ENCODE results near the gene CMSS1. TPM values are rescaled to one million over a fixed set of nuclear protein-coding genes. Genes with fewer than 3 reads are reported as not detected.

CMSS1 gene
- total and polyA plus RNA-seq, 11 donors, result 13.5 to 48.4 (median 34.8) TPM

DNA sequence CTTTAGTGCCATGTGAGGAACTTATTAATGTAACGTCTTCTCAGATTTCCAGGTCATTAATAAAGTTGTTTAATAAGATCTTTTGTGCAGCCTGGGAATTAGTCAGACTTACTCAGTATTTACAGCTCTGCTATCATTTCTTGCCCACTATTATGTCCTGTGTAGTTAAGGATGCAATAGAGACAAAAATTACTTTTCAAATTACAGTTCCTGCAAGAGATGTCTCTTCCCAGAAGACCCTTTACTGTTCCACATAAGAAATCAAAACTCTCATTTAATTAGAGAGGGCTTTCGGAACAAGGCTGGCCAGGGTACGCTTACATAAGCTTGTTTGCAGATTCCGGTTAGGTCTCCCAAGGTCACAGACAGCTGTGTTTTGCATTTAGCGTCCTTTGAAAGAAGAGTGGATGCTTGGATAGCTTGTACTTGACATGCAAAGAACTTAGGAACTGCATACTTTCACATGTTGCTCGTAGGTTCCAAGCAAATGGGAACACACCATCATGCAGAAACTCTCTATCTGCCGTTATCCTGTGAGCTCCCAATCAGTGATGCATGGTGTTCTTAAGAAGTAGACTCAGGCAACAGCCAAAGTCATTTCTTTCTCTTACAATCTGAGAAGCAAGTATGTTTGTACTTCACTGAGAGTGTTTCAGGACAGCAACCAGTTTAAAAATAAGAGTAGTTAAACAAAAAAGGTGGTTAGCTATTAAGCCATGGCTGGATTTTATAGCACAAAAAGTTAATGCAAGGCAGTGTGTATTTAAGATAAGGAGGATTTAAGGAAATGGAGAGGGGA lies 259.3 kb downstream of the CMSS1 start:
- TF ChIP-seq POLR2A (IDR thresholded peaks at IDR 0.05), result no peak
- TF ChIP-seq, protein P1, sequence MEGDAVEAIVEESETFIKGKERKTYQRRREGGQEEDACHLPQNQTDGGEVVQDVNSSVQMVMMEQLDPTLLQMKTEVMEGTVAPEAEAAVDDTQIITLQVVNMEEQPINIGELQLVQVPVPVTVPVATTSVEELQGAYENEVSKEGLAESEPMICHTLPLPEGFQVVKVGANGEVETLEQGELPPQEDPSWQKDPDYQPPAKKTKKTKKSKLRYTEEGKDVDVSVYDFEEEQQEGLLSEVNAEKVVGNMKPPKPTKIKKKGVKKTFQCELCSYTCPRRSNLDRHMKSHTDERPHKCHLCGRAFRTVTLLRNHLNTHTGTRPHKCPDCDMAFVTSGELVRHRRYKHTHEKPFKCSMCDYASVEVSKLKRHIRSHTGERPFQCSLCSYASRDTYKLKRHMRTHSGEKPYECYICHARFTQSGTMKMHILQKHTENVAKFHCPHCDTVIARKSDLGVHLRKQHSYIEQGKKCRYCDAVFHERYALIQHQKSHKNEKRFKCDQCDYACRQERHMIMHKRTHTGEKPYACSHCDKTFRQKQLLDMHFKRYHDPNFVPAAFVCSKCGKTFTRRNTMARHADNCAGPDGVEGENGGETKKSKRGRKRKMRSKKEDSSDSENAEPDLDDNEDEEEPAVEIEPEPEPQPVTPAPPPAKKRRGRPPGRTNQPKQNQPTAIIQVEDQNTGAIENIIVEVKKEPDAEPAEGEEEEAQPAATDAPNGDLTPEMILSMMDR (IDR thresholded peaks at IDR 0.05), result no peak
- DNase-seq, result peak in 1 of 5 donors; percentile 31
- intact Hi-C loops (cut with DNase I), result loop anchor here in 5 of 10 donors (5.0 to 10.0 kb wide), 4 partner anchors 35 to 108 kb away; partner anchors contain the start of gene FILIP1L (in 1 of the 5)
- no peak overlapping the region for H3K4me3 ChIP-seq
- peaks cover 0 to 56% (median 46%) of the 10 kb centered on the region in 12 donors for H3K4me1 ChIP-seq
- peak overlapping the region; percentile 29 to 87 (median 58) for H3K27ac ChIP-seq
- no peaks in the 10 kb centered on the region for H3K9me3 ChIP-seq
- WGBS, 4 donors, result 20 to 30% (median 26%) methylated on average over 7 of the region's 7 CpGs
- peak; percentile 66 to 76 (median 70) for ATAC-seq
- no peaks in the 10 kb centered on the region for H3K27me3 ChIP-seq
- H3K36me3 ChIP-seq, result no peaks in the 10 kb centered on the region

DNA sequence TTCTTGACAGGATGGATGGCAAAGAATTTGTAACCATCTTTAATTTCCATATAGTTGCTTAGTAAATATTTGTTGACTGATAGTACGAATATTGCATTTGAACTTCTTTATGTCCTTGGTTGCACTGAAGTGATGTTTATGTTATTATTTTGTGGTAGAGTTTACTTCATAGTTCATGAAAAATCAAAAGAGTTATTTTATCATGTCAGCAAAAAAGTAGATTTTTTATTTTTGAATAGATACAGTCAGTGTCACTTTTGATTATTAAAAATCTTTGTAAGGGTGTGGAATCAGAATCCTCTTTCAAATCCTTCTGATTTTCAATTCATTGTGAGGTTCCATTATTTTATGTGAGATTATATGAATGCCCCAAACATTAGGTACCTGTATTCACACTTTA lies 261.7 kb downstream of the CMSS1 start:
- Histone ChIP-seq H3K4me3 (no peak overlapping the region), H3K27me3 (no peaks in the 10 kb centered on the region), H3K4me1 (peaks cover 0 to 41% (median 30%) of the 10 kb centered on the region in 12 donors), H3K9me3 (no peaks in the 10 kb centered on the region), H3K36me3 (no peaks in the 10 kb centered on the region), H3K27ac (no peak overlapping the region)
- TF ChIP-seq, protein P1 (IDR thresholded peaks at IDR 0.05), result no peak
- TF ChIP-seq POLR2A (IDR thresholded peaks at IDR 0.05), result no peak
- WGBS, 4 donors, result 91 to 100% (median 96%) methylated on average over 1 of the region's 1 CpG
- DNase-seq (no peak), ATAC-seq (no peak)
- intact Hi-C loops (cut with DNase I), result loop anchor here in 5 of 10 donors (5.0 to 10.0 kb wide), 4 partner anchors 33 to 105 kb away; partner anchors contain the start of gene FILIP1L (in 1 of the 5)

DNA sequence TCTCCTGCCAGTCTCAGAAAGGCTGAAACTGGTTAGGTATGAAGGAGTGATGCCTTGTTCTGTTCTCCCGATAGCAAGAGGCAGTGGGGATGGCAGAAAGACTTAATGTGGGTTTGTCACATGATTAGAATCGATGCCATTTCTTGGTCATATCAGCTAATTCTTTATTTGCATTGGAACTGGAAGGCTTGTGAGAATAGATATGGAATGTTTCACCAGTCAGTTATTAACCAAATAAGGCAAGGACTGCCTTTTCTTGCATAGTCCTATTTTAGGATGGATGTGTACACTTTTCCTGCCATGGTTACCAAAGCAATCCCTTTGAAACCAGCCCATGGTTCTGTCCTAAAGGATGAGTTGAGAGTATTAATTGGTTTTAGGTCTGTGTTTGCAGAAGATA lies 262.9 kb downstream of the CMSS1 start:
- WGBS, 4 donors, result 63 to 90% (median 74%) methylated on average over 2 of the region's 2 CpGs
- peak in 1 of 4 donors; percentile 28 for ATAC-seq
- H3K27ac ChIP-seq, result peak overlapping the region in 4 of 12 donors; percentile 24 to 40 (median 32)

DNA sequence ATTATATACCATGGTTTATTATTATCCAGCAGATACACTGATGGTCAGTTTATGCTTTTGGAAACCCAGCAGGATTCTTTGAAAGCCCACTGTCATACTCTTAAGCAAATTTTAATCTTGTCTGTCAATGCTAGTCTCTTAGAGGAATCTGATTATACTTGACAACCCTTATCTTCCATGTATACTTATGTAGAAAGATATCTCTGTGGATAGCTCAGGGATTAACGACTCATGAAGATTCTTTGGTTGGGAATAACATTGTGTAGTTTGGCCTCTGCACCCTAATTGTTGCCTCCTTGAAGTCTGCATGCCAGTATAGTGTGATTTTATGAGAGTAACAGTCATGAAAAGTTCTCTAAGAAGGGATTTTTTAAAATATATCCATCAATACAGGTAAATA lies 263.6 kb downstream of the CMSS1 start:
- intact Hi-C loops (cut with DNase I), result no loop called here
- H3K27me3 ChIP-seq, result no peaks in the 10 kb centered on the region
- DNase-seq, result no peak
- ATAC-seq, result no peak
- no peaks in the 10 kb centered on the region for H3K36me3 ChIP-seq
- H3K9me3 ChIP-seq, result no peaks in the 10 kb centered on the region
- no peak overlapping the region for H3K4me3 ChIP-seq
- WGBS, 4 donors, result 58 to 71% (median 60%) methylated on average over 1 of the region's 1 CpG
- peak overlapping the region in 4 of 12 donors; percentile 11 to 52 (median 20) for H3K27ac ChIP-seq
- TF ChIP-seq POLR2A (IDR thresholded peaks at IDR 0.05), result no peak
- TF ChIP-seq, protein P1 (IDR thresholded peaks at IDR 0.05), result no peak
- H3K4me1 ChIP-seq, result peaks cover 0 to 33% (median 13%) of the 10 kb centered on the region in 12 donors

More for the DNA sequence above, 262.9 kb downstream of the CMSS1 start:
- TF ChIP-seq, protein P1 (IDR thresholded peaks at IDR 0.05), result no peak
- no peak for TF ChIP-seq POLR2A (IDR thresholded peaks at IDR 0.05)
- Histone ChIP-seq H3K27me3 (no peaks in the 10 kb centered on the region), H3K36me3 (no peaks in the 10 kb centered on the region), H3K4me3 (no peak overlapping the region), H3K4me1 (peaks cover 0 to 36% (median 21%) of the 10 kb centered on the region in 12 donors), H3K9me3 (no peaks in the 10 kb centered on the region)
- DNase-seq, result no peak
- intact Hi-C loops (cut with DNase I), result no loop called here

Measured in heart left ventricle (tissue), 16 donors.